HuH-7.5 (cell line): ENCODE measurements around the gene COX11.

Source experiments
- DNase-seq: peaks from one replicate; pipeline ENCODE4 v3.0.0; 2011; ENCODE audit warnings: low spot score

The COX11 gene

GRCh38 chr17:54968262-54968987 is at the start of gene COX11, which contains the start of gene STXBP4:
Gene COX11, minus strand, starts transcription at chr17:54968654. Its CDS starts 8 bp downstream, at chr17:54968646.
Gene STXBP4, plus strand, starts transcription at chr17:54968765. Its CDS starts 17,455 bp downstream, at chr17:54986220.
- DNase-seq: peak; percentile 71

DNA sequence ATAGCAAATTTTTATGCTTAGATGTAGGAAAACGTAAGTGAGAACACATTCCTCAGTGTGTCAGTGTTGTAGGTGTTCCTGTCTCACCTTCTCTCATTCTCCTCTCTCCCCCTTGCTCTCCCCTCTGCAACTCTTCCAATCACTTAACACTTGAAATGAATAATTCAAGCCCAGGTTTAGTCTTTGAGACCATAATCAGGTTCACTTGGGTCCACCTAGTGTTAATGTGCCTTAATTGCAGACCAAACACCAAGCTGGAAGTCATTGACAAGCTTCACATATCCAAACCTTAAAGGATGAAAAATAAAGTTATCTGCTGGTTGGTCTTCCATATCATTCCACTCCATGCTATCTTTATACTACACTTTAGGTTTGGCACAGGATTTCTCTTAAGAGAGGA is 37.1 kb upstream of the COX11 start:
- no peak for DNase-seq

DNA sequence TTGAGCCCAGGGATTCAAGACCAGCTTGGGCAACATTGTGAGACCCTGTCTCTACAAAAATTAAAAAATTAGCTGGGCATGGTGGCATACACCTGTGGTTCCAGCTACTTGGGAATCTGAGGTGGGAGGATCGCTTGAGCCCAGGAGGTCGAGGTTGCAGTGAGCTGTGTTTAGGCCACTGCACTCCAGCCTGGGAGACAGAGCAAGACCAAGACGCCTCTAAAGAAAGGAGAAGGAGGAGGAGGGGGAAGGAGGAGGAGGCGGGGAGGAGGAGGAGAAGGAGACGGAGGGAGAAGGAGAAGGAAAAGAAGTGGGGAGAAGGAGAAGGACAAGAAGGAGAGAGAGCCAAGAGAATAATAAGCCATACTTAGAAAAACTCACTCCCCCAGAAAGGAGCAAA is 36.0 kb upstream of the COX11 start:
- DNase-seq: no peak

GRCh38 chr17:55002458-55002857 is 34.0 kb upstream of the COX11 start:
- no peak for DNase-seq

GRCh38 chr17:54996441-54996840 is 28.0 kb upstream of the COX11 start:
- no peak for DNase-seq

DNA sequence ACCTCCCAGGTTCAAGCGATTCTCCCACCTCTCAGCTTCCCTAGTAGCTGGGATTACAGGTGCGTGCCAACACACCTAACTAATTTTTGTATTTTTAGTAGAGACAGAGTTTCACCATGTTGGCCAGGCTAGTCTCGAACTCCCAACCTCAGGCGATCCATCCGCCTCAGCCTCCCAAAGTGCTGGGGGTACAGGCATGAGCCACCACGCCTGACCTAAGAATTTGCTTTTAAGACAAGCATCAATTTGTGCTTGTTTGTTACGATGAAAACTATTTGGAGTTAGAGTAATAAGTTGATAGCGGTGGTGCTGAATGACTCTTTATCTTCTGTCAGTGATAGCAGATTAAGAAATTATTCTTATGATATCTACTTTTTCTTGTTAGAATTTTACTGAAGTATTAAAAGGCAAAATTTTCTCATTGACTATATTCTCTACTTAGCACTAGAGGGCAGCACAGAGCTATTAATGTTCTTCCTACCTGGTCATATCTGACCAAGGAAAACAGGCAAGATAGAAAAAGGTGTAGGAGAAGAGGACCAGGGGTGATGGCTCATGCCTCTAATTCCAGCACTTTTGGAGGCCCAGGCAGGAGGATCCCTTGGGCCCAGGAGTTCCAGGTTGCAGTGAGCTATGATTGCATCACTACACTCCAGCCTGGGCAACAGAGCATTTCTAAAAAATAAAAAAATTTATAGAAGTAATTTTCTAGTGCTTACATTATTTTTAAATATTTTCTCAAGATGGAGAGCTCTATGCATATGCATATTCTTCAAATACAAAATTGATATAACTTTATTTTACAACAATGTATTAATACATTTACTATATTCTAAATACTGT is 24.6 kb upstream of the COX11 start:
- peak; percentile 19 for DNase-seq

DNA sequence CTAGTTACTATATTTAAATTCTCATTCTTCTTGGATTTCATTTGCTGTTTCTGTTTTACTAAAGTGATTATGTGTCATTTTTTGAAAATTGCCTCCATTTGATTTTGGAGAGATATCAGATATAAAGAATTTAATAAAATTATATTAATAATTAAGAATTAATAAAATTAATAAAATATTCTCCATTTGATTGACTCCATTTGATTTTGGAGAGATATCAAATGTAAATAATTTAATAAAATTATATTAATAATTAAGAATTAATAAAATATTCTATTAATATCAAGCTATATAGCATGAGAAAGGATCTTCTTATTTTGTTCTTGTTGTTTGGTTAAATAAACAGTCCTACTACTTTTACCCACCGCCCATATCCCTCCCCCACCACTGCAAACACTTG is 23.1 kb upstream of the COX11 start:
- DNase-seq: no peak

DNA sequence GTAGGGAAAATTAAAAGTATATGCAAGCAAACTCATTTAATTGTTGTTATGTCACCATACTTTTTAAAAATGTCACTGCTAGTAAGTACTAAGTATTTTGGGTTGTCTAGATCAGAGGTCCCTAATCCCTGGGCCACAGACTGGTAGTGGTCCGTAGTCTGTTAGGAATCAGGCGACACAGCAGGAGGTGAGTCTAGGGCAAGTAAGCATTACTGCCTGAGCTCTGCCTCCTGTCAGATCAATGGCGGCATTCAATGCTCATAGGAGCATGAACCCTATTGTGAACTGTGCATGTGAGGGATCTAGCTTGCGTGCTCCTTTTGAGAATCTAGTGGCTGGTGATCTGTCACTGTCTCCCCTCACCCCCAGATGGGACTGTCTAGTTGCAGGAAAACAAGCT is 21.7 kb upstream of the COX11 start:
- DNase-seq: no peak

DNA sequence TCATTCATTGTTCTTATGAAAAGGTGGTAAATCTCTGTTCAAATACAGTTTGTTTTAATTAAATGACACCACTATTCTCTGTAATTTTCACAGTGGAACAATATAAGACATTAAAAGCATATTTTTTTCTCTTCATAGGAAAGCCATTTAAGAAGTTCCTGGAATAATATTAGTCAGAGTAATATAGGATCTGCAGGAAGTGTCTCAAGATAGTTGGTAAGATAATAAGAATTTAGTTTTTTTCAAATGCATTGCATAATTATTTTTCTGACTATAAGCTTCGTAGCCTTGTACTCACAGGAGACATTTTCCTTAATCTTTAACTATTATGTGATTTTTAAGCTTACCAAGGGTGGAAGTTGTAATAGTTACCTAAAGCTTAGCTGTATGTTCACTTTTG is 17.0 kb upstream of the COX11 start:
- DNase-seq: no peak

- DNase-seq: no peak
Measured at GRCh38 chr17:54983260-54983659, 14.8 kb upstream of the COX11 start.

- no peak for DNase-seq
Measured at GRCh38 chr17:54982399-54982798, 13.9 kb upstream of the COX11 start.

DNA sequence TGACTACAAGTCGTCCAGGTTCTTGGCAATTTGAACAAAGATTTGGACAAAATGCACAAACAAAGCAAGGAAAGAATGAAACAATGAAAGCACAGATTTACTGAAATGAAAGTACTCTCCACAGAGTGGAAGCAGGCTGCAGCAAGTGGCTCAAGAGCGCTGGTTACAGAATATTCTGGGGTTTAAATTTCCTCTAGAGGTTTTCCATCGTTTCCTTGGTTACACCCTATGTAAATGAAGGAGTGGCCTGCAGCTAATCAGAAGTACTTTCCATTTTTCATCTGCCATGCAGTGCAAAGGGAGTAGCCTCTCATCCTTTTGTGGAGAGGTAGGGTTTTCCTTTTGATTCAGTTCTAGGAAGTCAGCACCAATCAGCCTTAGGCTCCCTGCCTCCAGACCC is 11.9 kb upstream of the COX11 start:
- DNase-seq: no peak

GRCh38 chr17:54979657-54980056 is 11.2 kb upstream of the COX11 start:
- no peak for DNase-seq

DNA sequence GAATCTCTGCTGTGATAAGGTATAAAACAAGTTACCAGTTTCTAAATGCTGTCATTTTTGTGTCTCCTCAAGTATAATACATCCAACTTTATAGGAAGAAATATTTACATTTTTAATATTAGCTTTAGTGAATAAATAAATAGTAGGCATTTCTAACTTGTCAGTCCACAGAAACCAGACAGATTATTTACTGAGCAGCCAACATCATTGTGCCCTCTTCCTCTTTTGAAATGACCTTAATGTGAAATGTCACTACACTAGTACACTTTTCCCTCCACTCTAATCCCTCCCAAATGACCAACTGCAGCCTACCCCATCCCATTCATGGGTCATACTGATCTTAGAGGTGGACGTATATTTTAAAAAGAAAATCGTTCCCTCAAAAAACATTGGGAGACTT is 9.3 kb upstream of the COX11 start:
- DNase-seq: no peak

GRCh38 chr17:54976316-54976715 is 7.9 kb upstream of the COX11 start:
- no peak for DNase-seq

DNA sequence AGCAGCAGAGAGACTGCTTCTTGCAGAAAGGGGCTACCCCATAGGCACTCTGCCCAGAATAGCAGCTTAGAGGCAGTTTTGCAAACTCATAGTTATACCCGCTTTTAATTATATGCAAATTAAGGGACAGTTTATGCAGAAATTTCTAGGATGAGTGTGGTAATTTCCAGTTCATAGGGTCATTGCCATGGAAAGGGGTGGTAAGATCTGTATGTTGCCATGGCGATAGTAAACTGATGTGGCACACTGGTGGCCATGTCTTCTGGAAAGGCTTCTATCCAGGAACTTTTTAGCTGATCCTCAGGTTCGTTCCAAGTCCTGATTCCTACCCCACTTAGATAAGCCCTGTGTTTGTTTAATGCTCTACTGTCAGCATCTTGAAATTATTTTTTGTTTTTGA is 6.3 kb upstream of the COX11 start:
- no peak for DNase-seq

GRCh38 chr17:54972406-54973138 is 4.1 kb upstream of the COX11 start:
- no peak for DNase-seq

DNA sequence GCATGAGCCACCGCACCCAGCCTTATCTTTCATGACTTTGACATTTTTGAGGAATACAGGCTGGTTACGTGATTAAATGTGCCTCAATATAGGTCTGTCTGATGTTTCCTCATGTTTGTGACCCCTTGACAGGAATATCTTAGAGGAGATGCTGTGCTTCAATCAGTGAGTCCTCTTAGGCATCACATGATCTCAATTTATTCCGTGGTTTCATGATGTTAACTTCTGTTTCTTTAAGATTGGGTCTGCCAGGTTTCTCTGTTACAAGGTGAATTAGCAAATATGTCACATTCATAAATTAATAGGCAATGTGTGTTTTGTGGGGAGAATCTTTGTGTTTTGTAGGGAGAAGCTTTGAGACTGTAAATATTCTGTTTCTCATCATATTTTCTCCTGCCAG is 3.4 kb upstream of the COX11 start:
- no peak for DNase-seq

DNA sequence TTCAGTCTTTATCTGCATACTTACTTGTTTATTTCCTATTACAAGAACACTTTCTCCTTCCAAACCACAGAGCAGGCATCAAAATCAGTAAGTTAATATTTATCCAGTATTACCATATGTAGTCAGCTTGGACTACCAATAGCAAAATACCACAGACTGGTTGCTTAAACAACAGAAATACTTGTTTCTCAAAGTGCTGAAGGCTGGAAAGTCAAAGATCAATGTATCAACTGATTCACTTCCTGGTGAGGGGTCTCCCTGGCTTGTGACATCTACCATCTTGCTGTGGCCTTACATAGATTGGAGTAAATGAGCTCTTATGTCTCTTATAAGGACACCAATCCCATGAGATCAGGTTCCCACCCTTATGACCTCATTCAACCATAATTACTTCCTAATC is 2.7 kb upstream of the COX11 start:
- DNase-seq: no peak

DNA sequence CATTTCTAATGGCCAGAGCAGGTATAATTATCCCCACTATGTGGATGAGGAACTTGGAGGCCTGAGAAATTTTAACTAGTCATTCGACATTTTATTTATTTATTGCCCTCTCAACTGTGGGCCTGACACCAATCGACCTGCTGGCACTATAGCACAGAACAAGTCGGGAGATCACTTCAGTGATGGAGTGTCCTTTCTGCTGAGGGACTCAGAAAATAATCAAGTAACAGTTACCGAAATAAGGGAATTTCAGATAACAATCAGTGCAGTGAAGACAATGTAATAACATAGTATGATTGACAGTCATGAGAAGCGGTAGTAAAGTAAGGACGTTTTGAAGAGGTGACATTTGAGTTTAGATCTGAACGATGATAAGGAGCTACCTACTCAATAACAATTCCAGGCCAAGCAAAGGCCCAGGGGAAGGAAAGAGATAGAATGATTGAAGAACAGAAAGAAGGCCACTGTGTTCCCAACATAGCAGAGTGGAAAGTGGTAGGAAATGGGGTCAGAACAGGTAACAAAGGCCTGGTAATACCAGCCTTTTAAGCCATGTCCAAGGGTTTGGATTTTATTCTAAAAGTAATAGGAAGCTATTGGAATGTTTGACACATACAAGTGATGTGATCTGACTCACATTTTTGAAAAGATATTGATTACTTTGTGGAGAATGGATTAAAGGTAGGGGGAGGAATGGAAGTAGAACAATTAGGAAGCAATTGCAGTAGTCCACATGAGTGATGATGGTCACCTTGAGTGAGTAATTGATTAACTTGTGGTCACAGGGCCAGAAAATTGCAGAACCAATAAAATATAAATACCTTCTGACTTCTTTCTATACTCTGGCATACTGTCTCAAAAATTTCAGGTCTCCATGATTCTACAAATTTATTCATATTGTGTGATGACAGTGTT is 1.5 kb upstream of the COX11 start:
- no peak for DNase-seq

DNA sequence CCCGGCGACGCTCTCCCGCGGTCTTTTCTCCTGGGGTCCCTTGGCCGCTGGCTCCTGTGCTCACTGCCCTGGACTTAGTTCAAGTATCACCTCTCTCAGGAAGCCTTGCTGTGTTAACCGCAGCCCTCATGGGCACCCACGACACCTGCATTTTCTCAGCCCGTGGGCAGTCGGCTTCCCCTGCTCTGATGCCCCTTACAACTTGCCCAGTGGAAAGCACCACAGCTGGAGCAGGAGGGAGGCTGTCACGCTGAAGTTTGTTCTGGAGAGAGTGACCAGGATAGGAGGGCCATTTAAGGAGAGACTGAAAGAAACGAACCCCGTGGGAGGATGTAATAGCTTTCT is 506 bp upstream of the COX11 start:
- DNase-seq: no peak
